AG04450 (cell line): ENCODE results near the gene NPR2. TPM values are rescaled to one million over a fixed set of nuclear protein-coding genes. Genes with fewer than 3 reads are reported as not detected.

Experiments
- CTCF ChIA-PET: fragments of 300-600, 350-600 bp; formaldehyde crosslinking; extraction: SDS; loops from one replicate; lab custom pipeline; 2022; ENCODE audit warnings: antibody characterized with exemption, inconsistent platforms; lab: Charles Lee
- POLR2A ChIA-PET: fragments of 350-600 bp; formaldehyde crosslinking; extraction: SDS; loops from one replicate; lab custom pipeline; 2021; ENCODE audit warnings: antibody characterized with exemption, inconsistent platforms; lab: Yijun Ruan, JAX
- DNase-seq: peaks from one replicate; pipeline ENCODE4 v3.0.0-alpha.2; 2011; ENCODE audit warnings: low read depth, low spot score
- H3K27ac ChIP-seq: one replicate; pipeline ENCODE4 v1.5.1; 2012; ENCODE audit warnings: low read depth, low read length, control low read depth
- H3K27me3 ChIP-seq: one replicate; pipeline ENCODE4 v1.6.0; 2012; ENCODE audit warnings: low read length; ENCODE audit not compliant: control insufficient read depth, insufficient read depth
- H3K4me3 ChIP-seq: 2 replicates; pipeline ENCODE4 v1.5.1; 2011; ENCODE audit warnings: mild to moderate bottlenecking, low read depth, low read length, control low read depth
- H3K9me3 ChIP-seq: 2 replicates; pipeline ENCODE4 v1.5.1; 2012; ENCODE audit warnings: low read length; ENCODE audit not compliant: control insufficient read depth, insufficient read depth
- CTCF ChIP-seq: IDR thresholded peaks from 2 replicates; pipeline ENCODE4 v1.5.1; 2011; ENCODE audit warnings: low read depth, low read length, control low read depth, inconsistent platforms
- polyA plus RNA-seq: library from polyadenylated mRNA; depleted of rRNA; stranded (reverse); fragments of >200 nt; gene quantifications from 2 replicates; pipeline ENCODE4 v1.2.3, GENCODE V29; 2011

Gene NPR2
- polyA plus RNA-seq, 1 experiment = 31.9 TPM

- H3K9me3 ChIP-seq = peaks cover 3% of the 10 kb centered on the region; the same call in 1 of the 2 replicates
- POLR2A ChIA-PET = no interaction called here
- no peak overlapping the region; the same call in 1 of the 2 replicates for H3K4me3 ChIP-seq
- H3K27me3 ChIP-seq = no peaks in the 10 kb centered on the region
- CTCF ChIA-PET = interaction anchor here (0.6 to 5.4 kb wide), 5 partner anchors 10 to 142 kb away, joined by 3 to 46 read pairs (median 4); no protein-coding TSS in a partner anchor
- no peak overlapping the region for H3K27ac ChIP-seq
- DNase-seq = no peak
- no peak for TF ChIP-seq CTCF
Measured at GRCh38 chr9:35745569-35745968, 45.8 kb upstream of the NPR2 start.

GRCh38 chr9:35746583-35746982 is 44.8 kb upstream of the NPR2 start:
- H3K27ac ChIP-seq = no peak overlapping the region
- H3K27me3 ChIP-seq = no peaks in the 10 kb centered on the region
- ChIA-PET POLR2A (interaction anchor here (1.1 kb wide), 1 partner anchor 14 kb away, joined by 3 read pairs; the partner anchor contains the start of genes CREB3 and TLN1), CTCF (interaction anchor here (1.3 to 5.4 kb wide), 3 partner anchors 11 to 79 kb away, joined by 5 to 46 read pairs (median 5); no protein-coding TSS in a partner anchor)
- H3K9me3 ChIP-seq = peaks cover 3% of the 10 kb centered on the region; the same call in 1 of the 2 replicates
- TF ChIP-seq CTCF = no peak
- peak overlapping the region; percentile 90 for H3K4me3 ChIP-seq
- DNase-seq = no peak

GRCh38 chr9:35748242-35748857 is 43.0 kb upstream of the NPR2 start:
- Histone ChIP-seq H3K4me3 (peak overlapping the region; percentile 90), H3K9me3 (peaks cover 3% of the 10 kb centered on the region; the same call in 1 of the 2 replicates), H3K27ac (peak overlapping the region; percentile 31), H3K27me3 (no peaks in the 10 kb centered on the region)
- ChIA-PET CTCF (interaction anchor here (0.6 to 5.4 kb wide), 7 partner anchors 8 to 145 kb away, joined by 3 to 46 read pairs (median 5); partner anchors contain the start of gene ARHGEF39), POLR2A (interaction anchor here (0.5 to 1.7 kb wide), 9 partner anchors 9 to 134 kb away, joined by 3 to 14 read pairs (median 4); partner anchors contain the start of genes CCDC107, CREB3, RMRP and TLN1)
- DNase-seq = no peak
- TF ChIP-seq CTCF = no peak

- Histone ChIP-seq H3K27ac (peak within 1 kb of the TSS; percentile 31), H3K4me3 (peak within 1 kb of the TSS; percentile 90), H3K9me3 (peaks cover 3% of the 10 kb centered on the region; the same call in 1 of the 2 replicates), H3K27me3 (no peaks in the 10 kb centered on the region)
- POLR2A ChIA-PET = interaction anchor here (0.5 to 1.7 kb wide), 8 partner anchors 10 to 91 kb away, joined by 3 to 14 read pairs (median 4); partner anchors contain the start of genes CCDC107, CREB3, RMRP and TLN1
- DNase-seq = no peak
- TF ChIP-seq CTCF = no peak
- CTCF ChIA-PET = interaction anchor here (0.6 to 5.4 kb wide), 3 partner anchors 14 to 145 kb away, joined by 3 to 46 read pairs (median 6); no protein-coding TSS in a partner anchor
Measured at GRCh38 chr9:35748858-35749514, 42.4 kb upstream of the NPR2 start, which contains the start of the genes GBA2 and RGP1. GBA2 (minus strand) TSS chr9:35749228; CDS start chr9:35748704, 524 bp downstream. RGP1 (plus strand) TSS chr9:35749287; CDS start chr9:35749756, 469 bp downstream.
